GM18499 (cell line): ENCODE measurements around the gene GPC6.

Experiments used
- ATAC-seq: cut with Tn5 transposase; IDR thresholded peaks from one replicate; pipeline ENCODE4 v1.9.1; 2021; ENCODE audit warnings: moderate number of reproducible peaks; ENCODE audit not compliant: insufficient read depth, unreplicated experiment

GPC6 gene

DNA sequence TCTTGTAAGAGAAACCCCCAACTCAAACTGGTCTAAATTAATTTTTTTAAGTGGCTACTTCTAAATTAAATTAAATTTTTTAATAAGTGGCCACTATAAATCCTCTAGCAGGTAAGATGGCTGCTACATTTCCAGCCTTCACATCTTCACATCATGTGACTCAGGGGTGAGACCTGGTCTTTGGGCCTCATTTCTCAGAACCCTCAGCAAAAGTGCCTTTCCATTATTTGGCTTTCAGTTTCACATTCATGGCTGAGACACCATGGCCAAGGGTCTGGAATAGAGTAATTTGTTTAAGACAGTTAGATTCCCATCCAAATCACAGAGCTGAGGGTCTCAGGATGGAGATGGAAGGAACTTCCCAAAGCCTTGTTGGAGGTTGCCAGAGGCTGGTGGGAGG, 1205.4 kb downstream of the GPC6 start:
- ATAC-seq = no peak

DNA sequence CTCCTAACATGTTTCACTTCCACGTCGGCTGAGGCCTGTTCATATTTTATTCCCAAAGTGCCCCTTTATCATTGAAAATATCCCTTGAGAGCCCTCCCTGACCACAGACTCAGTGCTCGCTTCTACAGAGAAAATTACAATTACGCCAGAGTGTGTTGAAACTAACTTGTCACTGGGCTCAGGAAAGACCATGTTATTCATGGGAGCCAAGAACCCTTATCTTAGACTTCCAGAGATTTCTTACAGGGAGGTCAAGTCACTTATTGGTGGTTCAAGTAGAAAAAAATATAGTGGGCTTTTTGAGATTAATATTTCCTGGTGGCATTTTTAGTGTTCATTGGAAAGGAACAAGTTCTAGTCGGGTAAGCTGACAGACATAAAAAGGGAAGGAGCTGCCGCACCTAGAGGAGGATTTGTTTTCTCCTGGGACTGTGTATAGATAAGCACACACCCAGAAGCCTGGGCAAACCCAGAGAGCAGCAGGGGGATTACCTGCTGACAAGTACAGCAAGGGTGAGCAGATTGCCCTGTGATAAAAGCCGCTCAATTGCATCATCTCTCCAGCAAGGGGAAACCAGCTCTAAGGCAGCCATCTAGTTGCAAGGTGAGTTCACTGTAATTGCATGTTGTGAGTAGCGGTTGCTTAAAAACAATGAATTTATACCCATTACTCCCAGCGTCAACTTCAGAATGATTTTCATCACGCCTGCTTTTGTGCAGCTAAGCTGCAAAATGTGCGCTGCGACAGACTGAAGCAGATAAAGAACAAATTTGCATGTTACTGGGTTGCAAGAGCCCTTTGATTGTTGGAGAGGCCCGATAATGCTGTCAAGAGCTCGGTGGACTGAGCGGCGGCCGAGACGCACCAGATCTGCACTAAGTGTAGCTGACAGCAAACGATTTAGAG, 1206.7 kb downstream of the GPC6 start:
- peak; percentile 58 for ATAC-seq

DNA sequence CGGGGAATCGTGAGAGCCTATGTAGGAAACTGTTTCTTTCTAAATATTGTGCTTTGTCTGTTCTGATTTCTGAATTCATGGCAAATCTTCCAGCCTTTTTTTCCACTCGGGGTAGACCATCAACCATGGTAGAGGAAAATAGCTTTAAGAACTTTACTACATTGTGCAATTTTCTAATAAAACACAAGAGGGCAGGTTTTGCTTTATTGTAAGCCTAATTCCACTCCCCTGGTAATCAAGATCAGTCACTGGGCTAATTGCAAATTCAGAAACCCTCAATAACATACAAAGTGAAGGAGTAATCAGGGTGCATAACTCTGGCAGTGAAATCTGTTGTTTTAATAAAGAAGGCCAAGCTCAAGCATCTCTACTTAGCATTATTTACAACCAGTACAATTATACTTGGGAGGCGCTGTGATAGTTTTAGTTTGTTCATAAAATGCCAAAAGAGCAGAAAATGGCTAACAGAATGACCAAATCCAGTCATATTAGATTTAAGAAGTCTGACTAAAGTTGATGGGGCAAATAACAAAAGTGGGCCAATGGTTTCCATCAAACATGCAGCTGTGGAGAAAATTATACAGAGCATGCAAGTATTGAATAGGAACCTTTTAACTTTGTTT, 1209.1 kb downstream of the GPC6 start:
- peak; percentile 45 for ATAC-seq

DNA sequence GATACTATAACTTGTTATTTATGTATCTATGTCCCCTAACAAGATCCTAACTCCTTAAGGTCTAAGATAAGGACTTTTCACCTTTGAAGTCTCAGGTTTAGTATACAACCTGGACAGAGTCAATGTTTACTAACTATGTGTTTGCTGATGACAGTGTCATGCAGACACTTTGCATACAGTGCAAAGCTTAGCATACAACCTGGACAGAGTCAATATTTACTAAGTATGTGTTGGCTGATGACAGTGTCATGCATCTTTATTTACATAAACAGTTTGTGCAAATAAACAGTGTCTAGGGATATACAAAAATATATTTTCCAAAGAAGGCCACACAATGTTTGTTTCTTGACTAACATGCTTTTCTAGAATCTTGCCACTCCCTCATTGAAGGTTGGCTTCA, 1218.2 kb downstream of the GPC6 start:
- ATAC-seq = no peak

DNA sequence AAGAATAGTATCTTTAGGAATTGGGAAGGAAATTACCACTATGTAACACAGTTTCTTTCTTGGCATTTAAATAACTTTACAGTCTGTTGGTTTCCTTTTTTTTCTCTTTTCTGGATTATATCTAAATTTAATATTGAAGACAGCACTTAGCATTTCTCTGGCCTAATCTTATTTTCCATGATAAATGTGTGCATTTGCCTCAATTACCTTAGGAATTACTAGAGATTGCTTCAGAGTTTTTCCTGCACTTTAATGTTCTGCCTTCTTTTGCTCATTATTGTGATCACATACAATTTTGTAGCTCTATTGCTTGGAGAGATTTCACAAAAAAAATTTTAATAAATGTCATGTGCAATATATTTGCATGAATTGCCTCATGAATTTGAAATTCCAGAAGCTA, 1227.7 kb downstream of the GPC6 start:
- ATAC-seq = no peak

DNA sequence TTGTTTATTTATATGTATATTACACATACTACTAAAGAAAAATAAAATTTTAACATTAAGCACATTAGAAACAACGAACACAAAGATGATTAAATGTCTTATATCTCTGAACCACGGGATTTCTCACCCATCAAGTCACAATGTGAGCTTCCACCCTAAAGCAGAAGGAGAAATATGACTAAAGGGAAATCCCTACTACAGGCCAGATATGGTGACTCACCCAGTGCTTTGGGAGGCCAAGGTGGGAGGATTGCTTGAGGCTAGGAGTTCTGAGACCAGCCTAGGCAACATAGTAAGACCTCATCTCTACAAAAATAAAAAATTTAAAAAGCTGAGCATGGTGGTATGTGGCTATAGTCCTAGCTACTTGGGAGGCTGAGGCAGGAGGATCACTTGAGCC, 1228.3 kb downstream of the GPC6 start:
- no peak for ATAC-seq

DNA sequence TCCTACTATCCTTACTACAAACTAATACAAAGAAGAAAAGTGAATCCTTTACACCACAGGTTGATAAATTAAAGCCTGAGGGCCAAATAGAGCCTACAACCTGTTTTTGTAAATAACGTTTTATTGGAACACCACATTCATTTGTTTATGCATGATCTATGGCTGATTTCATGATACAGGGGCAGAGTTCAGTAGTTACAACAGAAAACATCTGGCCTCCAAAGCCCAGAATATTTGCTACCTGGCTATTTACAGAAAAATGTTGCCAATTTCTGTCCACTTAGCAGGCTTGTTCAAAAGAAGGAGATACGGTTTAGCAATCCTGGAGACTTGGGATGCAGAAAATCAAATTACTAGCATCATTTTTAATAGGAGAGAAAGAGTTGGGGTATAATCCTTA, 1228.8 kb downstream of the GPC6 start:
- no peak for ATAC-seq
